ENCODE data around the gene ABCC8. TPM values are rescaled to one million over a fixed set of nuclear protein-coding genes. Genes with fewer than 3 reads are reported as not detected.

ABCC8 gene
- total RNA-seq, 1 experiment from 2014 or later = not detected

GRCh38 chr11:17496406-17496805 lies 19.8 kb upstream of the ABCC8 start:
- Histone ChIP-seq H3K4me3 (no peak overlapping the region), H3K4me1 (replicated peaks) (no peaks in the 10 kb centered on the region), H3K36me3 (no peaks in the 10 kb centered on the region), H3K27ac (no peak overlapping the region), H3K9me3 (replicated peaks) (no peaks in the 10 kb centered on the region), H3K27me3 (replicated peaks) (peaks cover 19% of the 10 kb centered on the region)
- DNase-seq (ENCODE audit: low read depth in 1 of 2, low spot score in 2 of 2) = peak in 1 of 2 experiments; percentile 36

- H3K27me3 ChIP-seq (replicated peaks) = peaks cover 25% of the 10 kb centered on the region
- H3K9me3 ChIP-seq (replicated peaks) = no peaks in the 10 kb centered on the region
- DNase-seq (ENCODE audit: low read depth in 1 of 2, low spot score in 2 of 2) = no peak
- no peaks in the 10 kb centered on the region for H3K36me3 ChIP-seq
- H3K4me1 ChIP-seq (replicated peaks) = no peaks in the 10 kb centered on the region
- no peak overlapping the region for H3K27ac ChIP-seq
- no peak overlapping the region for H3K4me3 ChIP-seq
Observed at GRCh38 chr11:17494019-17494418, 17.4 kb upstream of the ABCC8 start.

GRCh38 chr11:17490938-17491337 lies 14.3 kb upstream of the ABCC8 start:
- Histone ChIP-seq H3K9me3 (replicated peaks) (no peaks in the 10 kb centered on the region), H3K4me1 (replicated peaks) (no peaks in the 10 kb centered on the region), H3K36me3 (no peaks in the 10 kb centered on the region), H3K4me3 (no peak overlapping the region), H3K27me3 (replicated peaks) (peaks cover 29% of the 10 kb centered on the region), H3K27ac (no peak overlapping the region)
- DNase-seq (ENCODE audit: low read depth in 1 of 2, low spot score in 2 of 2) = no peak

GRCh38 chr11:17490232-17490631 lies 13.6 kb upstream of the ABCC8 start:
- H3K36me3 ChIP-seq = no peaks in the 10 kb centered on the region
- peaks cover 29% of the 10 kb centered on the region for H3K27me3 ChIP-seq (replicated peaks)
- no peak overlapping the region for H3K27ac ChIP-seq
- H3K9me3 ChIP-seq (replicated peaks) = no peaks in the 10 kb centered on the region
- no peaks in the 10 kb centered on the region for H3K4me1 ChIP-seq (replicated peaks)
- DNase-seq (ENCODE audit: low read depth in 1 of 2, low spot score in 2 of 2) = no peak
- H3K4me3 ChIP-seq = no peak overlapping the region

GRCh38 chr11:17489751-17490150 lies 13.1 kb upstream of the ABCC8 start:
- no peaks in the 10 kb centered on the region for H3K36me3 ChIP-seq
- DNase-seq (ENCODE audit: low read depth in 1 of 2, low spot score in 2 of 2) = no peak
- H3K27me3 ChIP-seq (replicated peaks) = peaks cover 29% of the 10 kb centered on the region

GRCh38 chr11:17488563-17488962 lies 11.9 kb upstream of the ABCC8 start:
- Histone ChIP-seq H3K27ac (no peak overlapping the region), H3K4me3 (no peak overlapping the region), H3K4me1 (replicated peaks) (no peaks in the 10 kb centered on the region), H3K36me3 (no peaks in the 10 kb centered on the region), H3K9me3 (replicated peaks) (no peaks in the 10 kb centered on the region), H3K27me3 (replicated peaks) (peaks cover 31% of the 10 kb centered on the region)
- DNase-seq (ENCODE audit: low read depth in 1 of 2, low spot score in 2 of 2) = no peak

More at GRCh38 chr11:17489751-17490150, 13.1 kb upstream of the ABCC8 start:
- Histone ChIP-seq H3K4me3 (no peak overlapping the region), H3K27ac (no peak overlapping the region), H3K4me1 (replicated peaks) (no peaks in the 10 kb centered on the region), H3K9me3 (replicated peaks) (no peaks in the 10 kb centered on the region)

- Histone ChIP-seq H3K4me3 (no peak overlapping the region), H3K9me3 (replicated peaks) (no peaks in the 10 kb centered on the region)
- DNase-seq (ENCODE audit: low read depth in 1 of 2, low spot score in 2 of 2) = no peak
Observed at GRCh38 chr11:17486646-17487045, 10.0 kb upstream of the ABCC8 start.

GRCh38 chr11:17483505-17483904 lies 6.9 kb upstream of the ABCC8 start:
- Histone ChIP-seq H3K36me3 (no peaks in the 10 kb centered on the region), H3K4me3 (no peak overlapping the region), H3K4me1 (replicated peaks) (no peaks in the 10 kb centered on the region), H3K27ac (no peak overlapping the region), H3K27me3 (replicated peaks) (peaks cover 20% of the 10 kb centered on the region), H3K9me3 (replicated peaks) (no peaks in the 10 kb centered on the region)
- no peak for DNase-seq (ENCODE audit: low read depth in 1 of 2, low spot score in 2 of 2)

More at GRCh38 chr11:17486646-17487045, 10.0 kb upstream of the ABCC8 start:
- H3K27me3 ChIP-seq (replicated peaks) = peaks cover 21% of the 10 kb centered on the region
- no peaks in the 10 kb centered on the region for H3K36me3 ChIP-seq
- no peak overlapping the region for H3K27ac ChIP-seq
- H3K4me1 ChIP-seq (replicated peaks) = no peaks in the 10 kb centered on the region

GRCh38 chr11:17481905-17482304 lies 5.3 kb upstream of the ABCC8 start:
- no peak for DNase-seq (ENCODE audit: low read depth in 1 of 2, low spot score in 2 of 2)
- Histone ChIP-seq H3K4me3 (no peak overlapping the region), H3K27me3 (replicated peaks) (peaks cover 29% of the 10 kb centered on the region), H3K27ac (no peak overlapping the region), H3K9me3 (replicated peaks) (no peaks in the 10 kb centered on the region), H3K4me1 (replicated peaks) (no peaks in the 10 kb centered on the region), H3K36me3 (no peaks in the 10 kb centered on the region)

- Histone ChIP-seq H3K27me3 (replicated peaks) (peaks cover 46% of the 10 kb centered on the region), H3K9me3 (replicated peaks) (no peaks in the 10 kb centered on the region), H3K27ac (no peak overlapping the region), H3K4me3 (no peak overlapping the region), H3K4me1 (replicated peaks) (no peaks in the 10 kb centered on the region), H3K36me3 (no peaks in the 10 kb centered on the region)
- DNase-seq (ENCODE audit: low read depth in 1 of 2, low spot score in 2 of 2) = peak in 1 of 2 experiments; percentile 34
Observed at GRCh38 chr11:17479284-17480214, 2.9 kb upstream of the ABCC8 start.

- peaks cover 43% of the 10 kb centered on the region for H3K27me3 ChIP-seq (replicated peaks)
- H3K27ac ChIP-seq = no peak overlapping the region
- no peaks in the 10 kb centered on the region for H3K4me1 ChIP-seq (replicated peaks)
Observed at GRCh38 chr11:17478070-17478469, 1.4 kb upstream of the ABCC8 start.

GRCh38 chr11:17477361-17477760 lies 716 bp upstream of the ABCC8 start:
- Histone ChIP-seq H3K9me3 (replicated peaks) (no peaks in the 10 kb centered on the region), H3K4me1 (replicated peaks) (no peaks in the 10 kb centered on the region), H3K36me3 (no peaks in the 10 kb centered on the region), H3K27me3 (replicated peaks) (peaks cover 43% of the 10 kb centered on the region), H3K27ac (no peak overlapping the region), H3K4me3 (no peak overlapping the region)
- DNase-seq (ENCODE audit: low read depth in 1 of 2, low spot score in 2 of 2) = no peak

More at GRCh38 chr11:17478070-17478469, 1.4 kb upstream of the ABCC8 start:
- H3K4me3 ChIP-seq = no peak overlapping the region
- DNase-seq (ENCODE audit: low read depth in 1 of 2, low spot score in 2 of 2) = no peak
- no peaks in the 10 kb centered on the region for H3K36me3 ChIP-seq
- H3K9me3 ChIP-seq (replicated peaks) = no peaks in the 10 kb centered on the region

- H3K27ac ChIP-seq = no peak overlapping the region
- DNase-seq (ENCODE audit: low read depth in 1 of 2, low spot score in 2 of 2) = no peak
- H3K36me3 ChIP-seq = no peaks in the 10 kb centered on the region
- peaks cover 43% of the 10 kb centered on the region for H3K27me3 ChIP-seq (replicated peaks)
- H3K4me1 ChIP-seq (replicated peaks) = no peaks in the 10 kb centered on the region
- H3K4me3 ChIP-seq = no peak overlapping the region
- no peaks in the 10 kb centered on the region for H3K9me3 ChIP-seq (replicated peaks)
Observed at GRCh38 chr11:17477084-17477333, 364 bp upstream of the ABCC8 start.

GRCh38 chr11:17475666-17476316 lies 854 bp downstream of the ABCC8 start:
- Histone ChIP-seq H3K27me3 (replicated peaks) (peaks cover 50% of the 10 kb centered on the region), H3K4me3 (no peak overlapping the region), H3K27ac (no peak overlapping the region), H3K36me3 (no peaks in the 10 kb centered on the region), H3K9me3 (replicated peaks) (no peaks in the 10 kb centered on the region), H3K4me1 (replicated peaks) (no peaks in the 10 kb centered on the region)
- DNase-seq (ENCODE audit: low read depth in 1 of 2, low spot score in 2 of 2) = no peak

Data from SJSA1 (cell line).